Femur (tissue), 1 donor: ENCODE data around the gene TMEM74B.
A peak's percentile ranks its signal among the peaks of the same experiment; 100 is the strongest.
"Not testable (repeated sequence)": the region's sequence is repeated elsewhere in the genome, so short reads cannot be mapped to it uniquely, and the experiment has no call there.

ENCODE experiments used
- DNase-seq: peaks from one replicate; pipeline ENCODE4 v3.0.0-alpha.2; 2017

The TMEM74B gene

DNA sequence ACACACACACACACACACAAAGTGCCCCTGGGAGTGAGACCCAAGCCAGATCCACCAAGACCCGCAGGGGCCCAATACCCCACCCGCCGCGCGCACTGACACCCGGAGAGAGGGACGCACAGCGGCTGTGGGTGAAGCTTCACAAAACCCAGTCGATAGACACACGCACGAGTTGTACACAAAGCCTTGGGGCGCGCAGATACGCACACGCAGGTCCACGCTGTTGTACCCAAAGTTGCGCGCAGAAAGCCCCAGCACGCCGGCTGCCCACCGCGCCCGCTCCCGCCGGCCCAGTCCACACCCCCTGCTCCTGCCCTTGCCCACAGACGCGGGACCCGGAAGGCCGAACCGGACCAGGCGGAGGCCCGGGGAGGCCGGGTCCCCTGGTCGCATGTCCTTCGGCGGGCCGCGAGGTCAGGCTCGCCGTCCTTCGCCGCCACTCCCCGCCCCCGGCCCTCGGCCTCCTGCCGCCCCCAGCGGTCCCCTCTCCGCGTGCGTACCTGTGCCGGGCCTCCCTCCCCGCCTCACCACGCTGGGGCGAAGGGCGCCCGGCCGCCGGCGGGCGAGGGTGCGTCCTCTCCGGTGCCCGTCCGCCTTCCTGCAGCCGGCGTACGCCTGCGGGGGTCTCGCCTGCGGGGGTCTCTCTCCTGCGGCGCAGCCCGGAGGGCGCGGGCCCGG lies at the start of gene TMEM74B:
Gene TMEM74B (minus strand): TSS at position 344 of the 678 bp plus-strand sequence. CDS start 1,180 bp downstream, outside the sequence.
- DNase-seq: no peak

DNA sequence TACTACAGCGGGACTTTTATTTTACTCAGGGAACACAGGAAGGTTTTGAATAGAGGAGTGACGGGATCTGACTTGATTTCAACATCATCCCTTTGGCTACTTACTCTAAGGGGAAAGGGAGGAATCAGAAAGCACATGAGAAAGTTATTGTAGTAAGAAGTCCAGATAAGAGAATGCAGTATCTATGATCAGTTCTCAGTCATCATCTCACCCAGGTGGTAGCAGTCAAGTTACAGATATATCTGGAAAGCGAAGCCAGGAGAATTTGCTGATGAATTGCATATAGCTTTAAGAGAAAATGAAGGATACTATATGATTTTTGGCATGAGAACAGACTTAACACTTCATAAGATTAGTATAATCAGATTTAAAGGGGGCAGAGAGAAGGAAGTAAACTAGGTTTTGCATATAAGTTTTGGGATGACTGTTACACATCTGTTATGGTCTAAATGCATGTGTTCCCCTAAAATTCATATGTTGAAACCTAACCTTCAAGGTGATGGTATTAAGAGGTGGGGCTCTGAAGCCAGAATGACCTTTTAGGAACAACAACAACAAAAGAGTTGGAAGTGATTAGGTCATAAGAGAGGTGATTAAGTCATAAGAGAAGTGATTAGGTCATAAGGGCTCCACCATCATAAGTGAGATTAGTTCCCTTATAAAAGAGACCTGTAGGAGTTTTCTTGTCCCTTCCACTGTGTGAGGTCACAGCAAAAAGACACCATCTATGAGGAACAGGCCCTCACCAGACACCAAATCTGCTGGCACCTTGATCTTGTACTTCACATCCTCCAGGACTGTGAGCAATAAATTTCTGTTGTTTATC lies 47.7 kb upstream of the TMEM74B start:
- no peak for DNase-seq

DNA sequence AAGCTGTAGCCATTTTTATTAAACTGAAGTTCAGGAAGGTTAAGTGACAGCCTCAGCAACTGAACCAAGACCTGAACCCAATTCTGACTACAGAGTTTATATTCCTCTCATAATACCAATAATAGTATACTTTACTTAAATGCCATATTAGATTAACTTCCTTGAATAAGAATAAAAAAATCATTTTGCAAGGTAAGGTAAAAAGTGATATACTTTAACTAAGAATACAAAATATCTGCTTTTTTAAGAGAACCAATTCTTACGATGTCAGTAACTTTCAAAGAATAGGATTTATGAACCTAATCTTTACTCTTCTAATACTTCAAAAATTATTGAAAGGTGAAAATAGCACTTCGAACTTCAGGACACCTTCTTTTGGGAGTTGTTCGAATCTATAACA lies 44.8 kb upstream of the TMEM74B start:
- DNase-seq: no peak

DNA sequence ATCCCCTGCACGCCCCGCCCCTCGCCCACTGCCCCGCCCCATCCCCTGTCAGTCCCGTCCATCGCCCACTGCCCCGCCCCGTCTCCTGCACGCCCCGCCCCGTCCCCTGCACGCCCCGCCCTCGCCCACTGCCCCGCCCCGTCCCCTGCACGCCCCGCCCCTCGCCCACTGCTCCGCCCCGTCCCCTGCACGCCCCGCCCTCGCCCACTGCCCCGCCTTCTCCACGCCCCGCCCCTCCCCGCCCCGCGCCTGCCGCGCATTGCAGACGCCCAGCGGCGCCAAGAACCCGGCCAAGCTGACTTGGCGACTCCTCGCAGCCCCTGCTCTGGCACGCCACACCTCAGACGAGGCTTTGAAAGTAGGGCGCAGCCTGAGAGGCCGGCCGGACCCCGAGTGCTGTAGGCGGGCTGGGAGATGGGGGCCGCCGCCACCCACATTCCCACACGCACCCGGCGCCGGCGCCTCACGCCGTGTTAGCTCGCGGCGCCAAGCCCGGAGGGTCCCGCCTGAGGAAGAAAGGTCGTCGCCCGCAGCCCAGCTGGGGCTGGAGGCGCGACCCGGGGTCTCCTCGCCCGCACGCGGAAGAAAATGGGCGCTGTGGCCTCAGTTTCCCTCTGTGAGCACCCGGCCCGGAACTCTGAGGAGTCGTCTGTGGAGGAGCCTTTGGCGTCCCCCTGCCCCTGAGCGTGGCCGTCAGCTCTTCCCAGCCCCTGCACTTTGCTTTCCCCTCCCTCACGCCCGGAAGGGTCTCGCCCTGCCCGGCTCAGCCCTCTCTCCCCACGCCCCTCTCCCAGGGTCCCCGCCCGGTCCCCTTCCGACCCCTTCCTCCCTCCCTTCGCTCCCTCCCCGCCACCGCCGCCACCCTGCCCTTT lies 41.2 kb upstream of the TMEM74B start, which contains the start of gene RAD21L1:
Gene RAD21L1 (plus strand): TSS at position 262 of the 872 bp plus-strand sequence. CDS start 2,410 bp downstream, outside the sequence.
- DNase-seq: peak; percentile 85

DNA sequence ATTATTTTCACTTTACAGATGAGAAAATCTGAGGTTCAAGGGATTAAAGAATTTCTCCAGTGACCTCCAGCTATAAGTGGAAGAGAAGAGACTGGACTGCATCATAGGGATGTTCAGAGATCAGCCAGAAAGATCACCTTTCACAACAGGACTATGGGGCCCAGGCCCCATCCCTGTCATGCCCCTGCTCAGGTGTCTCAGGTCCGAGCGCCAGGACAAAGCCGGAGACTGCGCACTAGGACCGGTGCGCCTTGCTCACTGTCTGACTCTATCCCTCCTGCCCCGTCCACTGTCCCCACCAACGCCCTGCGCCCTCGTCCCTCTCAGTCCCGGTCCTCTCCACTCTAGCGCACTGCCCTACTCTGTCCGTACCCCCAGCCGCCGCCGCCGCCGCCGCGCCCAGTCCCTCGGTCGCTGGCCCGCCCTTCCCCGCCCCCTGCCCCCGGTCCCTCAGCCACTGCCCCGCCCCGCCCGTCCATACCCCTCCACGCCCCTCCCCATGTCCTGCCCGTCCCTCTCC lies 40.5 kb upstream of the TMEM74B start:
- no peak for DNase-seq

DNA sequence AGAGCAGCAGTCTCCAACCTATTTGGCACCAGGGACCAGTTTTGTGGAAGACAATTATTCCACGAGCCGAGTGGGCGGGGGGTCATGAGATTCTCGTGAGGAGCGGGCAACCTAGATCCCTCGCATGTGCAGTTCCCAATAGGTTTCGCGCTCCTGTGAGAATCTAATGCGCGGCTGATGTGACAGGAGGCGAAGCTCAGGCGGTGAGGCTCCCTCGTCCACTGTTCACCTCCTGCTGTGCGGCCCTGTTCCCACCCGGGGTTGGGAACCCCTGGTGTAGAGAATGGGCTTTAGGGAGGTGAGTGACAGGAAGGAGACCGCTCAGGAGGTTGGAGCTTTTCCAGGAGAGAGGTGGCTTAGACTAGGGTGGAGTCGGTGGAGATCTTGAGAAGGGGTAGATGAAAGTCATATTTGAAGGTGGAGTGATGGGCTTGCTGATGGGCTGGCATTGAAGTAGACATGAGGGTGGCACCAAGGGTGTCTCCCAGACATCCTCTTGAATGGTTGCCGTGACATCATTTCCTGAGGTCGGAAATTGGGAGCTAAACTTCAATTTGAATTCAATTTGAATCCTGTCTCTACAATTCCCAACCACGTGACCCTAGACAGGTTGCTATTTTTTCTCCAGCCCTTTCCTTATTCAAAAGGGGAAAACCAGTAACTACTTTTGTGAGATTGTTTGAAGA lies 39.6 kb upstream of the TMEM74B start:
- DNase-seq: no peak

DNA sequence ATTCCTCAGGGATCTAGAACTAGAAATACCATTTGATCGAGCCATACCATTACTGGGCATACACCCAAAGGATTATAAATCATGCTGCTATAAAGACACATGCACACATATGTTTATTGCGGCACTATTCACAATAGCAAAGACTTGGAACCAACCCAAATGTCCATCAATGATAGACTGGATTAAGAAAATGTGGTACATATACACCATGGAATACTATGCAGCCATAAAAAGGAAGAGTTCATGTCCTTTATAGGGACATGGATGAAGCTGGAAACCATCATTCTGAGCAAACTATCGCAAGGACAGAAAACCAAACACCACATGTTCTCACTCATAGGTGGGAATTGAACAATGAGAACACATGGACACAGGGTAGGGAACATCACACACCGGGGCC lies 38.0 kb upstream of the TMEM74B start:
- DNase-seq: not testable (repeated sequence)

DNA sequence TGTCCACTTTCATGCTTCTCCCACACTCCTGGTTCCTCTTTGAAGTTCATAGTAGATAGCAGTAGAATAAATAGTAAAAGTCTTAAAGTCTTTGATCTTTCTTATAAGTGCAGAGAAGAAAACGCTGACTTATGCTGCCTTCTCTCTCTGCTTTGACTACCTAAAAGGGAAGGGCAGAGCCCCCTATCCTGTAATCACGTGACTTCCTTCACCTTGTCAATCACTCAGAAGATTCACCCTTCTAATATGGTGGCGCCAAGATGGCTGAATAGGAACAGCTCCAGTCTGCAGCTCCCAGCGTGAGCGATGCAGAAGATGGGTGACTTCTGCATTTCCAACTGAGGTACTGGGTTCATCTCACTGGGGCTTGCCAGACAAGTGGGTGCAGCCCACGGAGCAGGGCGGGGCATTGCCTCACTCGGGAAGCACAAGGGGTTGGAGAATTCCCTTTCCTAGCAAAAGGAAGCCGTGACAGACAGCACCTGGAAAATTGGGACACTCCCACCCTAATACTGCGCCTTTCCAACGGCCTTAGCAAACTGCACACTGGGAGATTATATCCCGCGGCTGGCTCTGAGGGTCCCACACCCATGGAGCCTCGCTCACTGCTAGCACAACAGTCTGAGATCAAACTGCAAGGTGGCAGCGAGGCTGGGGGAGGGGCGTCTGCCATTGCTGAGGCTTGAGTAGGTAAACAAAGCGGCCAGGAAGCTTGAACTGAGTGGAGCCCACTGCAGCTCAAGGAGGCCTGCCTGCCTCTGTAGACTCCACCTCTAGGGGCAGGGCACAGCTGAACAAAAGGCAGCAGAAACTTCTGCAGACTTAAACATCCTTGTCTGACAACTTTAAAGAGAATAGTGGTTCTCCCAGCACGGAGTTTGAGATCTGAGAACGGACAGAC lies 32.0 kb upstream of the TMEM74B start:
- not testable (repeated sequence) for DNase-seq

DNA sequence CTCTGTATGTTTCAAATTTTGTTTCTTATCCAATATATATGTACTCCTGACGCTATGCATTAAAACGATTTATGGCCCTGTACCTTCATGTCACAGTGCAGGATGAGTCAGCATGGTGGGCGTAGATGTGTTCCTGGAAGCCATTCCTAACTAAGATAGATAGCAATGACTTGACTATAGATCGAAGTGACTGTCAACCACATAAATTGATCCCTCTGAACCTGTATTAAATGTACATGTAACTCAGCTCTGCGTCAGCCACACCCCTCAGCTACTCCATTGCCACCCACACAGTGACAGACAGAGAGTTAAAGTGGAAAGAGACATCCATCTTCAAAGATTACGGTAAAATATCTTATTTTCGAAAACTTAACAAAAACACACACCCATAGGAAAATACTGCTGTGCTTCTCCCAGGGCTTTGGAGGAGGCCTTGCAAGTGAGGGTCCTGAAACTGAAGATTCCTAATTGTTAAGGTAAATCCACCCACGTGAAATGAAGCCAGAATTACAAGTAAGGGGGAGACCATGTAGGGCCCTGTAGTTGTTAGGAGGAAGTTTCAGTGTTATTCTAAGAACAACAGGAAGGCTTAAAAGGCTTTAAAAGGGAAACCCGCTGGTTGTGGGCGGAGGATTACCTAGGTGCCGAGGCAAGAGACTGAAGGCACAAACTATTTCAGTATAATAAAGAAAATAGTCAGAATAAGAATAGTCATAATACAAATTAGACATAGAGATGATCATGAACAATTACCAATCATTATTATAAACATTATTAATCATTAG lies 30.8 kb upstream of the TMEM74B start:
- no peak for DNase-seq

DNA sequence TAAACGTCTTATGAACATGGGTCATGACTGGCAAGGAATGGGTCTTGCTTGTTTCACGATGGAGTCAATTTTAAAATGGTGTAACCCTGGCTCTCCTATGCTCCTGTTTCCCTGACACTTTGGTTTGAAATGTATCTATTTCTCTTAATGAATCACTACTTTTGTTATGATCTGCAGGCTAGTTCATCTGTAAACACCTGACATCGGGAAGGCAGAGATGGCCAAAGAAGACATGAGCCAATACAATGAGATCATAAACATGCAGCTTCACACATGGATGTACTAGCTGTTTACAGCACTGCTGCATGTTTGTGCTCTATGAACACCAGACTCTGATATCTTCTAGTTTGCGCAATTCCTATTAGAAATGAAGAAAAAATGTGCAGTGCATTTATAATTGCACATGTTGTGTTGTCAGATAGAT lies 30.1 kb upstream of the TMEM74B start:
- DNase-seq: no peak

DNA sequence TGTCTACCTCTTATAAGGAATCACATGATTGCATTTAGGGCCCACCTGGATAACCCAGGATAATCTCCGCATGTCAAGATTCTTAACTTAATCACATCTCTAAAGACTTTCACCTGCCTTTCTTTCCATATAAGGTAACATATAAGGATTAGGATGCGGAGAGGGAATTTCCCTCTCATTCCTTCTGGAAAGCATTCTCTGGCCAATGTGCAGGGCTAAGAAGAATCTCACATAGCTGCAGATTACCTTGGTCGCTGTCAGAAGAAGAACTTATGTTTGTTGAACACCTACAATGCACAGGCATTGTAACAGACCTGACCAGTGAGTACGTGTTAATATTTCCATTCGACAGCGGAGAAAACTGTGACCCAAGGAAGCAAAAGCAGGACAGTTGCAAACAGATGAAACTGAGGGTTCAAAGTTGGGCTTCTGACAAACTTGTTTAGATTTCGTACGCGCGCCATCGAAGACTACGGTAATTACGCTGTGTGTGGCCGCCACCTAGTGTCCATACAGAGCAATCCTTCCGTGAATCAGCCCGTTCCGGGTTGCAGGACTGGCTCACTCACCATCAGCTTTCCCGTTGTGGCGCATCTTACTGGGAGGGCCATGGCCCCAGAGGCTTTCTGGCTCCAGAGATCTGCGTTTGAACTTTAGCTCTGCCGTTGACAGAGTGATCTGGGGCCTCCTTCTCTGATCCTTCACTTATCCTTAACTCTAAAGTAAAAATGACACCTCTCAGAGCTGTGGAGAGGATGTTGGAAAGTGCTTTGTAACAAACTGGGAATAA lies 28.0 kb upstream of the TMEM74B start:
- DNase-seq: peak; percentile 69

DNA sequence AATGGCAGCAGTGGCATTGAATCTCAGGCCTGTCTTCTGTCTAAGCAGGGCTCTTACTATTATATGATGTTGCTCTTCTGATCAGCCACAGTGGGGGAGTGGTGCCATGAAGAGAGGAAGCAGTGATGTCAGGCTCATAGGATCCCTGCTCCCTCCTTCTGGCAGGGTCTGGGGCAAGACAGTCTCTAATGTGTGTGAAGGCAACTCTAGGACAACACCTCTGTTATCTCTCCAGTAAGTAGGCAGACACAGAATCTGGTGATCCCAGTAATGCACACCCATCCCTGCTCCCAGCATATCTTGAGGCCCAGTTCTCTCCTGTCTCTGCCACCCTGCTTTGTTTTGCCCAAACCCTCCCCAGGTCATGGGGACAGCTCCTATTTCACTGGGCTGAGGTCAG lies 27.2 kb upstream of the TMEM74B start:
- no peak for DNase-seq

DNA sequence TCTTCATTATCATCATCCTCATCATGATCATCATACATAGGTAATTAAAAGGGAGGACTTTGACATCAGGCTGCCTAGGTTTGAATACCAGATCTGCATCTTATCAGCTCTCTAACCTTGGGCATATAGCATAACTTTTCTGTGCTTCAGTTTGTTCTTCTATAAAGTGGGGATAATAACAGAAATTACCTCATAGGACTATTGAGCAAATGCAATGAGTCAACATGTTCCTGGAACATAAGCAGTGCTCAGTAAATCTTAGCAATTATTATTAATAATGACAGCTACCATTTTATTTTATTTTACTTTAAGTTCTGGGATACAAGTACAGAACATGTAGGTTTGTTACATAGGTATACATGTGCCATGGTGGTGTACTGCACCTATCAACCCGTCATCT lies 25.7 kb upstream of the TMEM74B start:
- DNase-seq: no peak

DNA sequence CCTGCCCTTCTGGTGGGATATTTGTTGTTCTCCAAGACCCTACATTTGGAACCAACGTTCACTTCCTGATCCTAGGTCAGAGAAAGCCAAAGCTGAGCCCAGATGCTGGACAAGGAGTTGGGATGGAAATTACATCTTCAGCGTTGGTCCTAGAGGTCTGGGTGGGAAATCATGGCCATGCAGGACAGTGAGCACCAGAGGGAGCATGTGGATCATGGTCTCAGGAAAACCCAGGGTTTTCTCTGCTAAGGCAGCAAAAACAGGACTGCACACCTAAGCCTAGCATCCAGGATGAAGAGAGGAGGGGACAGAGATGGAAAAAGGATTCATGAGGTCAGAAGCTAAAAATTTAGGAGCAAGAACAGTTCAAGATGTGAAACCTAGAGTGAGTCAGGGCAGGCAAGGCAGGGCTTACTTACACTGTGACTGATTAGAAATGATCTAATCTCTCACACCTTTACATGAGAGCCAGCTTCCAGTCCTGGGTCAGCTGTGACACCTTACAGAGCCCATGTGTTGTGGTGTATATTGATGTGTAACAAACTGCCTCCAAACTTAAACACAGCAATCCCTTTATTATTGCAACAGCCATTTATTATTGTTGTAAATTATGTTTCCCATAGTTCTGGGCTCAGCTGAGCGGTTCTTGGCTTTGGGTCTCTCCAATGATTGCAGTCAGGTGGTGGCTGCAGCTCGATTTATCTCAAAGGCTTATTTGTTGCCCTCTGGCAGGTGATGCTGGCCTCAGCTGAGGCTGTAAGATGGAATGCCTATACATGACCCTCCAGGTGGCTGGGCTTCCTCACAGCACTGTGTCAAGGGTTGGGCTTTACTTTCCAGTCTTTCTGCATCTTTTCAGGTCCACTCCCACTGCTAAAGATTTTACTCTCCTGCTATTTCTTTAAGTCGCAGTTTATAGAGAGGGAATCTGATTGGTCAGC lies 24.9 kb upstream of the TMEM74B start:
- no peak for DNase-seq

DNA sequence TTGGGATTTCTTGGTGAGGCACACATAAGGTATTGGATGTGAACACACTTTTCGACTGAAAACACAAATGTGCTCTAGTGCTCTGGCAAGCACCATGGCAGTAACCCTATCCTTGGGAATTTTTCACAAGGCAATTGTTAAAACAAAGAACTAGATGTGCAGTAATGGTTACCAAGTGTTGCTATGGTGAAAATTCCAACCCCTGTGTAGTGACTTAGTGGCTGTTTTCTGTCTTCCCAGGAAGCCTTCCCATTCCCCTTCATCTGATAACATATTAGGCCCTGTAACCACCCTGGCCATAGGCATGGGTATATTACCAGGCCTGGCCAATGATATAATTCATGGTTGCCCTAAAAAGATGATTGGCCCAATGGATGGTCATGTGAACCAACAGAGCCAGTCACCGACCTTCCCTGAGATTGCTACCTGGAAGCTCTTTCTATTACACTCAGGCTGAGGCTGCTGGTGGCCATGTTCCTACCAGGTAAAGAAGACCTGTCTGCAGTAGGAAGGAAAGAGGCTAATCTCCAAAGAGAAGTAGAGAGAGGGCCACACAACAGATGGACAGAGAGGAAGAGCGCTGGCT lies 22.6 kb upstream of the TMEM74B start:
- DNase-seq: no peak

DNA sequence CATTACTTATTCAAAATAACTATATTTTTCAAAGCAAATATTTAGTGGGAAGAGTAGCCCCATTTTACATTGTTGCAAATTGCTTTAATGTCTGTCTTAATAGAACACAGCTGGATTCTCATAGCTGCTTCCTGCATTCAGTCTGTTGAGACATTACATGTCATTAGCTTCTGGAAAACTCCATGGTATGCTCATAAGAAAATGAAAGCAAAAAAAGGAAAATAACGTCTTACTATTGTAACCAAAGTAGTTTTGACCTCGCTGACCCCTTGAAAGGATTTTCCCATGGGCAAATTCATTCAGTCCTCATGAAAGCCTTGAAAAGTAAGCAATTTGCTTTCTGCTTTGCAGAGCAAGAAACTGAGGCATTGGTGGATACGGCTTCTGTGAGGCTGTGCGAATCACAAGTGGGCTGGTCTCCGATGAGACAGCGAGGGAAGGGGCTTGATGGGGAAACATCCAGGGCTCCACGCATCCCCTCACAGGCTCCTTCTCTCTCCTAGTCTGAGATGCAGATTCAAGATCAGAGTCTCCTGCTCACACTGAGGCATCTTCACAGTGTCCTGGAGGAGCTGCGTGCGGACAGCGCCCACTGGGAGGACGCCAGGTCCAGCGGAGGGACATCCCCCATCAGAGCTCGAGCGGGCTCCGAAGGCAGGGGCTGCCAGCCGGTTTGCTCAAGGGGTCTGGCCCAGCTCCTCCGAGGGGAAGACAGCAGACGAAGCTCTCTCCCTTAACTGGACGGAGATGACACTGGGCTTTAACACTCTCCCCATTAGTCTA lies 21.8 kb upstream of the TMEM74B start:
- DNase-seq: no peak

DNA sequence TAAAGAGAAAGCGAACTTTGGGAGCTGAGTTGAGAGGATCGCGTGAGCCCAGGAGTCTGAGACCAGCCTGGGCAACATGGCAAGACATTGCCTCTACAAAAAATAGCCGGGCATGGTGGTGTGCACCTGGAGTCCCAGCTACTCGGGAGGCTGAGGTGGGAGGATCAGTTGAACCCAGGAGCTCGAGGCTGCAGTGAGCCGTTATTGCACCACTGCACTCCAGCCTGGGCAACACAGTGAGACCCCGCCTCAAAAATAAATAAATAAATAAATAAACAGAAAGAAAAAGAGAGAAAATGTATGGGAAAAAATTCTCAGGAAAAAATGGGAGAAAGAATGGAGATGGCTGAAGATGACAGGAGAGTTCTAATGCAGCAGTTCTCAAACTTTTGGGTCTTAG lies 21.0 kb upstream of the TMEM74B start:
- no peak for DNase-seq
